ENCODE measurements around the gene TOGARAM2.

DNA sequence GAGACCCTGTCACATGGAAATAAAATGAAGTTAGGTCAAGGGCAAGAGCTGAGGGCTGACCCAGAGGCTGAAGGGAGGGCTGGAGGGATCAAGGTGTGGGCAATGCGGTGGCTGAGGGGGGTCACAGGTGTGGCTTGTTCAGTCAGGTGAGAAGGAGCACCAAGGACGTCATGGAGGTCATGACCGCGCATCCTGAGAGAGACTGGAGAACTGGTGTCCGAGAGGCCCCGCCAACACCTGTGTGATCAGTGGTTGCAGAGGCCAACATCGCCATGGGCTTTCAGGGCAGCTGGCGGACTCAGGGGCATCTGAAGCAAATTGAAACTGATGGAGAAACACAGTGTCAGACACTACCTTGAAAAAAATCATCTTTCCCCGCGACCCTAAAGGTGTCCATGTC is 13.0 kb downstream of the TOGARAM2 start:
- TF ChIP-seq, protein P1, sequence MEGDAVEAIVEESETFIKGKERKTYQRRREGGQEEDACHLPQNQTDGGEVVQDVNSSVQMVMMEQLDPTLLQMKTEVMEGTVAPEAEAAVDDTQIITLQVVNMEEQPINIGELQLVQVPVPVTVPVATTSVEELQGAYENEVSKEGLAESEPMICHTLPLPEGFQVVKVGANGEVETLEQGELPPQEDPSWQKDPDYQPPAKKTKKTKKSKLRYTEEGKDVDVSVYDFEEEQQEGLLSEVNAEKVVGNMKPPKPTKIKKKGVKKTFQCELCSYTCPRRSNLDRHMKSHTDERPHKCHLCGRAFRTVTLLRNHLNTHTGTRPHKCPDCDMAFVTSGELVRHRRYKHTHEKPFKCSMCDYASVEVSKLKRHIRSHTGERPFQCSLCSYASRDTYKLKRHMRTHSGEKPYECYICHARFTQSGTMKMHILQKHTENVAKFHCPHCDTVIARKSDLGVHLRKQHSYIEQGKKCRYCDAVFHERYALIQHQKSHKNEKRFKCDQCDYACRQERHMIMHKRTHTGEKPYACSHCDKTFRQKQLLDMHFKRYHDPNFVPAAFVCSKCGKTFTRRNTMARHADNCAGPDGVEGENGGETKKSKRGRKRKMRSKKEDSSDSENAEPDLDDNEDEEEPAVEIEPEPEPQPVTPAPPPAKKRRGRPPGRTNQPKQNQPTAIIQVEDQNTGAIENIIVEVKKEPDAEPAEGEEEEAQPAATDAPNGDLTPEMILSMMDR (IDR thresholded peaks at IDR 0.05 in 2 of 3, conservative IDR thresholded peaks at IDR 0.05 in 1 of 3; ENCODE audit: borderline replicate concordance in 1 of 3, insufficient read depth in 1 of 3, low read depth in 2 of 3, low read length in 2 of 3): no peak
- no peak for TF ChIP-seq EZH2 (IDR thresholded peaks at IDR 0.05)
- no peak for TF ChIP-seq POLR2A (IDR thresholded peaks at IDR 0.05; ENCODE audit: borderline replicate concordance, extremely low read depth, insufficient read depth, insufficient read length)
- TF ChIP-seq, protein P2, sequence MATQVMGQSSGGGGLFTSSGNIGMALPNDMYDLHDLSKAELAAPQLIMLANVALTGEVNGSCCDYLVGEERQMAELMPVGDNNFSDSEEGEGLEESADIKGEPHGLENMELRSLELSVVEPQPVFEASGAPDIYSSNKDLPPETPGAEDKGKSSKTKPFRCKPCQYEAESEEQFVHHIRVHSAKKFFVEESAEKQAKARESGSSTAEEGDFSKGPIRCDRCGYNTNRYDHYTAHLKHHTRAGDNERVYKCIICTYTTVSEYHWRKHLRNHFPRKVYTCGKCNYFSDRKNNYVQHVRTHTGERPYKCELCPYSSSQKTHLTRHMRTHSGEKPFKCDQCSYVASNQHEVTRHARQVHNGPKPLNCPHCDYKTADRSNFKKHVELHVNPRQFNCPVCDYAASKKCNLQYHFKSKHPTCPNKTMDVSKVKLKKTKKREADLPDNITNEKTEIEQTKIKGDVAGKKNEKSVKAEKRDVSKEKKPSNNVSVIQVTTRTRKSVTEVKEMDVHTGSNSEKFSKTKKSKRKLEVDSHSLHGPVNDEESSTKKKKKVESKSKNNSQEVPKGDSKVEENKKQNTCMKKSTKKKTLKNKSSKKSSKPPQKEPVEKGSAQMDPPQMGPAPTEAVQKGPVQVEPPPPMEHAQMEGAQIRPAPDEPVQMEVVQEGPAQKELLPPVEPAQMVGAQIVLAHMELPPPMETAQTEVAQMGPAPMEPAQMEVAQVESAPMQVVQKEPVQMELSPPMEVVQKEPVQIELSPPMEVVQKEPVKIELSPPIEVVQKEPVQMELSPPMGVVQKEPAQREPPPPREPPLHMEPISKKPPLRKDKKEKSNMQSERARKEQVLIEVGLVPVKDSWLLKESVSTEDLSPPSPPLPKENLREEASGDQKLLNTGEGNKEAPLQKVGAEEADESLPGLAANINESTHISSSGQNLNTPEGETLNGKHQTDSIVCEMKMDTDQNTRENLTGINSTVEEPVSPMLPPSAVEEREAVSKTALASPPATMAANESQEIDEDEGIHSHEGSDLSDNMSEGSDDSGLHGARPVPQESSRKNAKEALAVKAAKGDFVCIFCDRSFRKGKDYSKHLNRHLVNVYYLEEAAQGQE (IDR thresholded peaks at IDR 0.05; ENCODE audit: low read depth): no peak
- TF ChIP-seq, protein P3, sequence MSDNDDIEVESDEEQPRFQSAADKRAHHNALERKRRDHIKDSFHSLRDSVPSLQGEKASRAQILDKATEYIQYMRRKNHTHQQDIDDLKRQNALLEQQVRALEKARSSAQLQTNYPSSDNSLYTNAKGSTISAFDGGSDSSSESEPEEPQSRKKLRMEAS (IDR thresholded peaks at IDR 0.05): no peak
- TF ChIP-seq SIN3A (IDR thresholded peaks at IDR 0.05; ENCODE audit: low read depth): no peak
- TF ChIP-seq, protein P4, sequence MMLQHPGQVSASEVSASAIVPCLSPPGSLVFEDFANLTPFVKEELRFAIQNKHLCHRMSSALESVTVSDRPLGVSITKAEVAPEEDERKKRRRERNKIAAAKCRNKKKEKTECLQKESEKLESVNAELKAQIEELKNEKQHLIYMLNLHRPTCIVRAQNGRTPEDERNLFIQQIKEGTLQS (IDR thresholded peaks at IDR 0.05): no peak
- no peak for TF ChIP-seq JUND (IDR thresholded peaks at IDR 0.05)
- TF ChIP-seq POLR2AphosphoS5 (IDR thresholded peaks at IDR 0.05; ENCODE audit: low read depth, low read length): no peak
